NCI-H2107 treated with DMSO at 0.1 percent for 48 hours (cell line): ENCODE measurements around the gene BBS10.
"Not testable (repeated sequence)": the region's sequence is repeated elsewhere in the genome, so short reads cannot be mapped to it uniquely, and the experiment has no call there.

Experiments
- DNase-seq: peaks from one replicate; lab custom pipeline; 2025; ENCODE audit not compliant: unreplicated experiment; lab: John Stamatoyannopoulos, UW

Gene BBS10

GRCh38 chr12:76348079-76348901 lies at the start of gene BBS10:
BBS10 (minus strand) TSS chr12:76348415; CDS start chr12:76348358, 57 bp downstream.
- DNase-seq, result peak; percentile 82

- DNase-seq, result no peak
These were observed 43.2 kb upstream of the BBS10 start for GRCh38 chr12:76391461-76391860.

GRCh38 chr12:76387614-76388013 lies 39.4 kb upstream of the BBS10 start:
- DNase-seq, result no peak

GRCh38 chr12:76384560-76384959 lies 36.3 kb upstream of the BBS10 start:
- no peak for DNase-seq

GRCh38 chr12:76383988-76384387 lies 35.8 kb upstream of the BBS10 start:
- DNase-seq, result no peak

GRCh38 chr12:76379261-76379660 lies 31.0 kb upstream of the BBS10 start:
- DNase-seq, result no peak

- not testable (repeated sequence) for DNase-seq
These were observed 28.7 kb upstream of the BBS10 start for GRCh38 chr12:76376876-76377275.

- DNase-seq, result no peak
These were observed 27.7 kb upstream of the BBS10 start for GRCh38 chr12:76375939-76376338.

GRCh38 chr12:76375470-76375869 lies 27.3 kb upstream of the BBS10 start:
- no peak for DNase-seq

GRCh38 chr12:76374386-76375020 lies 26.3 kb upstream of the BBS10 start:
- DNase-seq, result no peak

- DNase-seq, result no peak
These were observed 20.0 kb upstream of the BBS10 start for GRCh38 chr12:76368230-76368629.

- DNase-seq, result no peak
These were observed 17.9 kb upstream of the BBS10 start for GRCh38 chr12:76366163-76366562.

GRCh38 chr12:76364131-76364530 lies 15.9 kb upstream of the BBS10 start:
- not testable (repeated sequence) for DNase-seq

- no peak for DNase-seq
These were observed 12.1 kb upstream of the BBS10 start for GRCh38 chr12:76360316-76360715.

- DNase-seq, result no peak
These were observed 7.9 kb upstream of the BBS10 start for GRCh38 chr12:76356071-76356470.

GRCh38 chr12:76346798-76347420 lies 1.3 kb downstream of the BBS10 start:
- peak; percentile 13 for DNase-seq

GRCh38 chr12:76346236-76346635 lies 2.0 kb downstream of the BBS10 start:
- DNase-seq, result no peak

GRCh38 chr12:76345569-76345968 lies 2.6 kb downstream of the BBS10 start:
- DNase-seq, result no peak

- no peak for DNase-seq
These were observed 6.7 kb downstream of the BBS10 start for GRCh38 chr12:76341436-76342030.

- peak; percentile 69 for DNase-seq
These were observed 7.4 kb downstream of the BBS10 start for GRCh38 chr12:76340680-76341435.

GRCh38 chr12:76337583-76337982 lies 10.6 kb downstream of the BBS10 start:
- DNase-seq, result no peak
